ENCODE measurements around the gene TCP10L.

The TCP10L gene

GRCh38 chr21:32523988-32524719, 61.2 kb downstream of the TCP10L start:
- no peak for DNase-seq (ENCODE audit: low read depth in 1 of 2, low spot score in 1 of 2)

Data from stimulated activated CD4-positive, alpha-beta T cell treated with anti-CD3 and anti-CD28 coated beads, Interleukin-15, amount 100 ng/mL, for 1 hour (primary cell).